Measurements from ENCODE around the gene CST1. TPM values are rescaled to one million over a fixed set of nuclear protein-coding genes. Genes with fewer than 3 reads are reported as not detected.

CST1 gene
- total RNA-seq, 4 donors from 2014 or later, result not detected

DNA sequence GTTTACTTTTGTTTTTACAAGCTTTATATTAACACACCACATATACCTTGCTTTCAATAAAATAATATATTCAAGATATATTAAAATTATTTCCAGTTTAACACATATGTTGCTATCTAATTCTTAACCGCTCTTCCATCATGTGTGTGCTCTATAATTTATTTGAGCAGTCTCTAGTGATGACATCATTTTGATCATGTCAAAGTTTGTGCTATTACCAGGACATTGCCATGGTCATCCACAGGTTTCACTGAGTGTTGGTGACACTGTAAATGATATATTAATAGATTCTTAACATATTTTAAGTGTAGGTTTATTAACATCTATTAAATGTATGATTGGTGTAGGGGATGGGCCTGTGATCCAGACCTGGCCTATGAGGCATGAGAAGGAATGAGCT is 44.8 kb downstream of the CST1 start:
- intact Hi-C loops (cut with DNase I; ENCODE audit: low total_unique reads) (no loop called here), in situ Hi-C loops (cut with MboI; ENCODE audit: low sequenced_read_pairs in 4 of 4) (no loop called here)
- no peak for ATAC-seq

GRCh38 chr20:23702021-23702420 is 48.7 kb downstream of the CST1 start:
- H3K36me3 ChIP-seq, result no peaks in the 10 kb centered on the region
- DNase-seq (no peak), ATAC-seq (no peak)
- H3K27ac ChIP-seq, result no peak overlapping the region
- no peak overlapping the region for H3K4me3 ChIP-seq
- in situ Hi-C loops (cut with MboI; ENCODE audit: low sequenced_read_pairs in 4 of 4), result no loop called here
- intact Hi-C loops (cut with DNase I; ENCODE audit: low total_unique reads), result no loop called here
- H3K4me1 ChIP-seq, result no peaks in the 10 kb centered on the region
- no peak for TF ChIP-seq CTCF (IDR thresholded peaks at IDR 0.05 in 4 of 5, conservative IDR thresholded peaks at IDR 0.05 in 1 of 5)
- TF ChIP-seq POLR2A (IDR thresholded peaks at IDR 0.05), result no peak
- no peaks in the 10 kb centered on the region for H3K9me3 ChIP-seq
- H3K27me3 ChIP-seq, result no peaks in the 10 kb centered on the region

More for the DNA sequence above, 44.8 kb downstream of the CST1 start:
- H3K4me1 ChIP-seq, result no peaks in the 10 kb centered on the region
- no peak overlapping the region for H3K4me3 ChIP-seq
- no peak for TF ChIP-seq POLR2A (IDR thresholded peaks at IDR 0.05)
- no peak overlapping the region for H3K27ac ChIP-seq
- no peaks in the 10 kb centered on the region for H3K9me3 ChIP-seq
- no peaks in the 10 kb centered on the region for H3K36me3 ChIP-seq
- no peaks in the 10 kb centered on the region for H3K27me3 ChIP-seq
- DNase-seq, result no peak

DNA sequence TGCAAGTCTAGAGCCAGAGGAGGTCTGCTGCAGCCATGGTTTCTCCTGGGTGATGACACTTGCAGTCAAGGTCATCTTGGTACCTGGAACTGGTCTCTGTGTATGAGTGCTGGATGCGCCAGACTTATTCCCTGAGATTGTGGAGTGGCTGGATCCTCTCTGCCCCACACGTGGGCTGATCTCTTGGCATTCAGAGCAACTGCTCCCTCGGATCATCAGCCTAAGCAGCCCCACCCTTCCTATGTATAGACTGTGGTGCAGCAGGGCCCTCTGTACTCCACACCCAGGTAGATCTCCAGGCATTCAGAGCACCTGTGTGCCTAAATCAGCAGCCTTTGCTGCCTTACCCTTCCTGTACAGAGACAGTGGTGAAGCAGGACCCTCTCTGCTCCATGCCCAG is 49.8 kb downstream of the CST1 start:
- DNase-seq (no peak), ATAC-seq (no peak)
- Histone ChIP-seq H3K9me3 (no peaks in the 10 kb centered on the region), H3K27me3 (no peaks in the 10 kb centered on the region), H3K36me3 (no peaks in the 10 kb centered on the region), H3K4me3 (no peak overlapping the region), H3K27ac (no peak overlapping the region), H3K4me1 (no peaks in the 10 kb centered on the region)
- TF ChIP-seq POLR2A (IDR thresholded peaks at IDR 0.05) (no peak), CTCF (IDR thresholded peaks at IDR 0.05 in 4 of 5, conservative IDR thresholded peaks at IDR 0.05 in 1 of 5) (no peak)
- intact Hi-C loops (cut with DNase I; ENCODE audit: low total_unique reads) (no loop called here), in situ Hi-C loops (cut with MboI; ENCODE audit: low sequenced_read_pairs in 4 of 4) (no loop called here)

- intact Hi-C loops (cut with DNase I; ENCODE audit: low total_unique reads), result no loop called here
- Histone ChIP-seq H3K27me3 (no peaks in the 10 kb centered on the region), H3K27ac (no peak overlapping the region), H3K9me3 (no peaks in the 10 kb centered on the region), H3K4me3 (no peak overlapping the region), H3K4me1 (no peaks in the 10 kb centered on the region), H3K36me3 (no peaks in the 10 kb centered on the region)
- no peak for TF ChIP-seq CTCF (IDR thresholded peaks at IDR 0.05 in 4 of 5, conservative IDR thresholded peaks at IDR 0.05 in 1 of 5)
- no peak for TF ChIP-seq POLR2A (IDR thresholded peaks at IDR 0.05)
- DNase-seq (no peak), ATAC-seq (no peak)
- in situ Hi-C loops (cut with MboI; ENCODE audit: low sequenced_read_pairs in 4 of 4), result loop anchor here in 1 of 4 donors (25.0 kb wide), 1 partner anchor 264 kb away; no protein-coding TSS in a partner anchor
Measured at GRCh38 chr20:23697947-23698346, 52.8 kb downstream of the CST1 start.

Other genes with a start within 250 kb of the CST1 start
- gene CST9L, start 182.5 kb downstream of the CST1 start, total RNA-seq, result not detected
- not detected for gene CST9, start 145.0 kb downstream of the CST1 start, total RNA-seq
- 1,000 to 10,000 TPM in 1 of 4 donors, 100 to 1,000 TPM in 3; 461 to 1,821 (median 697) TPM for gene CST3, start 113.0 kb downstream of the CST1 start, total RNA-seq
- not detected for gene CST4, start 61.9 kb downstream of the CST1 start, total RNA-seq
- not detected for gene CST2, start 75.8 kb upstream of the CST1 start, total RNA-seq
- gene CST5, start 128.8 kb upstream of the CST1 start, total RNA-seq, result not detected
- gene GGTLC1, start 237.8 kb upstream of the CST1 start, total RNA-seq, result not detected